ENCODE measurements around the gene TVP23C.

The TVP23C gene

DNA sequence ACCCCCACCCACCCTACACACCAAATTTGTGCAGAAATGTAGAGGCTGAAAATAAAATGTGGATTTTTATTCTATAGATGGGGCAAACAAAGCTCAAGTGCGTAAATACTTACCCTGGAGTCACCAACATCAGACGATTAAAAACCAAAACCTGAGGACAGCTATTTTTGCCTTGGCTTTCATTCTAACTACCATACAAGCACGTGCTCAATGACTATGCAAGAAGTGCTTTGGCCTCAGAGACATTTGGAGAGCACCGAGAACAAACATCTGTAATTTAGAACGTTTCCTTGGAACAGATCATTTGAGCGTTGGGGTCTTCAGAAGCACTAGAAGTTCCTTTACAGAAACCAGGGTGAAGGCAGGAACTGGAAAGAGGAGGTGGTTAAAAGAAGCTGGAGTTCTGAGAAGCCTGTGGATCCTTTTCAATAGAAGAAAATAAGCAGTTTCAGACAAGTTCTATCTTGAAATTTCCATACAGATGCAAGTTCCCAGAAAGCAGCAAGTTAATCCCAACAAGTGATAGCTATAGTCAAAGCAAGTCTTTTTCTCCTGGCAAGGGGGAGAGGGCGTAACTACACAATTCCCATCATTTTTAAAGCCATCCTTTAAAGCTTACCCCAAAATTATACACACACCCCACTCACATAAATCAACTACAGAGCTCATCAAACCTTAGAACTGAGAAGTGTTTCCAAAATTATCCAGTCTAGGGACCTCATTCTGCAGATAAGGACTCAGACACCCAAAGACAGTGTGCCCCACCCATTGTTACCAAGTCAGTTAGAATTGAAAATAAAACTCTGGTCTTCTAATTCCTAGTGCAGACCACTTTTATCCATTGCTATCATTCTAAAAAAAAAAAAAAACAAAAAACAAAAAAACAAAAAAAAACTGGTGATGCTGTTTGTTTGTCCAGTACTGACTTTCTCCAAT, 66.3 kb downstream of the TVP23C start:
- DNase-seq (ENCODE audit: low read depth): no peak

- DNase-seq (ENCODE audit: low read depth): no peak
These were observed 68.5 kb downstream of the TVP23C start for GRCh38 chr17:15494821-15495220.

GRCh38 chr17:15493693-15494035, 69.6 kb downstream of the TVP23C start:
- DNase-seq (ENCODE audit: low read depth): no peak

DNA sequence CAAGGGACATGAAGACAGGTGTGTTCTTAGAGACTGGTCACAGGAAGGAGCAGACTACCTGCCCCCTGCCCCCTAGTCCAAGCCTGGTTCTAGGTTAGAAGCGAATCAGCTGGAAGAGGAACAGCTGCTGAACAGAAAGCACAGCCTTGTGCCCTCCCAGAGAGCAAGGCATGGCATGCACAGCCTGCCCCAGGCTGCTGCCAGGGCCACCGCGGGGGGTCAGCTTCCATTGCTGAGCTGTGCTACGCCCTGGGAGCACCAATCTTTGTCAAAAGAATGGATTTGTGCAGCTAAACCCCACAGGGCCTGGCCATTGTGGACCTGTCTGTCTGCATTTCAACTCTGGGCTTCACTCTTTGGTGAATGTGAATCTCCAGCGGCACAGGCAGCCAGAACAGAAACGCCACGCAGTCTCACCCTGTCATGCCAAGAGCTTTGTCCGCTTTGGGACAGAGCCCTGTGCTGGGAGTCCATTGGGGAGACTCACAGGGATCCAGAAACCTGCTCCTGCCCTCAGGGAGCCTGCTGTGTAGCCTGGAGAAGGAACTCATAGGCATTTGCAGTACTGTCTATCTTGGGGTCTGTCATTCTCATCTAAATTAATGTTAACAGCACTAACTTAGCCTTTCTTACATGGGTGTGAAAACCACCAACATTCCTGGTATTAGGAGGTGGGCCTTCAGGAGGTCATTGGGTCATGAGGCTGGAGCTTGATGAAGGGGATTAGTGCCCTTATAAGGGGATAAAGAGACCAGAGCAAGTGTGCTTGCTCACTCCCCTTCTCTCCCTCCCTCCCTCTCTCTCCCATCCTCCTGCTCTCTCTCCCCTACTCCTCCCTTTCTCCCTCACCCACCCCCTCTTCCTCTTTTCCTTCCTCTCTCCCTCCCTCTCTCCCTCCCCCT, 70.2 kb downstream of the TVP23C start:
- no peak for DNase-seq (ENCODE audit: low read depth)

- DNase-seq (ENCODE audit: low read depth): no peak
These were observed 71.1 kb downstream of the TVP23C start for GRCh38 chr17:15492186-15492585.

DNA sequence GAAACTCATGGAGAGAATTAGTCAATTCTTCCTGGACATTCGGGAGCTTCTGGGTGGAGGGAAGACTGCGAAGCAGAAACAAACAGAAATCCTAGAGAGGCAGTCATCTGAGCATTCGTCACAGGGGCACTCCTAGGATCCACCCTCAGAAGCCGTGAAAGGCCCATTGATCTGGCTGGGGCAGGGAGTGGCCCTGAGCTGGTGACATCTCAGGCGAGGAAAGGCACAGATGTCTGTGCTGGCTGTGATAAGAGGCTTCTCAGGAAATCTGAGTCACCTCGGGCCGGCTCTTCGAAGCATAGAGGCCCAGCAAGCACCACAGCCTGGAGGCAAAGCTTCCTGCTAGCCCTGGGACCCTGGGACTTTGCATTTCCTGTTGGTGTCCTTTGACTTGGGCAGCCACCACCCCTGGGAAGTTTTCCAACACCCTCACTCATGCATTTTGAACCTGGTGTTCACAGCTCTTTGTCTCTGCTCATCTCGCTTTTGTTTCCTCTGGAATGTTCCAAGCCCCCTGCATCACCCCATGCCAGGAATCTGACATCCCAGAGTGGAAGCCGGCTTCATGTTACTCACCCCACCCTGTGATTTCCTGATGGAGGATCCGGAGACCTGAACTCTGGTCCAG, 72.5 kb downstream of the TVP23C start:
- DNase-seq (ENCODE audit: low read depth): no peak

- no peak for DNase-seq (ENCODE audit: low read depth)
These were observed 74.7 kb downstream of the TVP23C start for GRCh38 chr17:15488557-15488956.

- no peak for DNase-seq (ENCODE audit: low read depth)
These were observed 78.2 kb downstream of the TVP23C start for GRCh38 chr17:15485045-15485444.

GRCh38 chr17:15483431-15483830, 79.9 kb downstream of the TVP23C start:
- DNase-seq (ENCODE audit: low read depth): no peak

DNA sequence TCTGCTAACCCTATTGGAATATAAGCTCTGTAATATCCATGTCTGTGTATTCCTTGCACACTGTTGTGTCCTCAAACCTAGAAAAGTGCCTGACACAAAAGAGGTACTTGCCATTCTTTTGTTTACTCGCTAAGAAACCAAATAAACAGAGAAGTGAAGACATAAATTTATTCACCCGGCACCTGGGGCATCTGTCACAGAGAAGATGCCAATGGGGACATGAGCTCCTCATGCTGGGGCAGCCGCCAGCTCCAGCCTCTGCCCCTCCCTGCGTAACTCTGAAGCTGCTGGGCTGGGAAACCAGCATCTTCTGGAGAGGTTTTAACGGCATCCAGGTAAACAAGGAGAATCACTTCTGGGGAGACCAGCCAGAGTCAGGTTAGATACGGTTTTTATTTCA, 80.8 kb downstream of the TVP23C start:
- no peak for DNase-seq (ENCODE audit: low read depth)

DNA sequence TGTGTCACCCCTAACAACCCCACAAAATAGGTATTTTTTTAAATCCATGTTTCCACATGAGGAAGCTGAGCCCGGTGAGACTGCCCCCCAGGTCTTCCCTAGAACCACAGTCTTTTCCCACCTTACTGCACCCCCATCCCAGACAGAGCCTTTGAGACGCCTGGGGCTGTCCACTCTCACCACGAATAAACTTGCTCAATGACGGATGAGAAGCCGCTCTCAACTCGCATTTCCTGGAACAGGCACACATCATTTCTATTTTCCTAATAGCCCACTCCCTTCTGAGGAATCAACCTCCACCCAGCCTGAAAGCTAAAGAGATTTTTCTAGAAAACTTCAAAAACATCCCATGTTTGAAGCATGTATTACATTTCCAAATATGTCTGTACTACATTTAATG, 81.8 kb downstream of the TVP23C start:
- DNase-seq (ENCODE audit: low read depth): no peak

- DNase-seq (ENCODE audit: low read depth): no peak
These were observed 83.1 kb downstream of the TVP23C start for GRCh38 chr17:15480204-15480603.

DNA sequence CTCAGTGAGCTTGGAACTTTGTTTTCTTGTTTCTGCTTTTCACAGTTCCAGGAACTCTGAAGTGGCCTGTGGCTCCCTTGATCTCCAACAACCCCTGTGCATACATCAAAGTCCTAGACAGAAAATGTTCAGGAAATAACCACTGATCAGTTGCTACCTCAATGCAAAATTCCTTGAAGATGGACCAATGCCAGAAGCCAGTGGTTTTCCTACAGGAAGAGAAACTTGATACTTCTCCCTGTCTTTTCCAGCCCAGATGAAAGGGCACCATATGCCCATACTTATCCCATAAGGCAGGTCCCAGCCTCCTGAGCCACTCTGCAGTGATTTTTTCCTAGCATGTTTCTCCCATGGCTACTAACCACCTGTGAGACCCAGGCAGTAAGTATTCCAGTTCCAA, 83.6 kb downstream of the TVP23C start:
- no peak for DNase-seq (ENCODE audit: low read depth)

GRCh38 chr17:15478845-15479244, 84.4 kb downstream of the TVP23C start:
- no peak for DNase-seq (ENCODE audit: low read depth)

DNA sequence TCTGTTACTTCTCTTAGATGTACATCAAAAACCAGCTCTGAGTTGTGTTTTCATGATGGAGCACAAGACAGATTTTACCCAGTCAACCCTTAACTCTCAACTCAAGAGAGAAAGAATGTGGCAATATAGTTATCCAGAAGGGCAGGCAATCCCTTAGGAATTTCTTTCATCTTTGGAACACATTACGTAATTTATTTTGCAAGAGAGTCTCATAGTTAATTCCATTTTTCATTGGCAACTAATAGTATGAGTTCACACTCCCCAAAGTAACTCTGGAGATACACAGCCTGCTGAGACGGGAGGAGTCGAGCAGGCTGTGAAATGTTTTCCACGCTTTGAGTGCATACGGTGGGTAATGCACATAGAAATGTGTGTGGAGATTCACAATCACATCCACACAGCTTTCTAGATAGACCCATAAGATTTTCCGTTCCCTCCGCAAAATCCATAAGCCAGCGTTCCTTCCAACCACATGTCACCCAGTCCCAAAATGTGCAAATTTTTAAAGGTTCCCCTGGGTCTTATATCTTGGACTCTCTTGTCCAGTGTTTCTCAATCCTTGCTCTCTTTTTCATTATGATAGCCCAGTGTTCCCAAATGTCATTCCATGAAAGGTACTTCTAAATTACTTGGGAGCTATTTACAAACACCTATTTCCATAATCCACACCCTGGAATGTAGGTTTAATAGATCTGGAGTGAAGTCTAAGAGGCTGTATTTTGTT, 87.5 kb downstream of the TVP23C start:
- DNase-seq (ENCODE audit: low read depth): no peak

GRCh38 chr17:15472891-15473290, 90.4 kb downstream of the TVP23C start:
- no peak for DNase-seq (ENCODE audit: low read depth)

GRCh38 chr17:15470536-15470935, 92.7 kb downstream of the TVP23C start:
- DNase-seq (ENCODE audit: low read depth): no peak

DNA sequence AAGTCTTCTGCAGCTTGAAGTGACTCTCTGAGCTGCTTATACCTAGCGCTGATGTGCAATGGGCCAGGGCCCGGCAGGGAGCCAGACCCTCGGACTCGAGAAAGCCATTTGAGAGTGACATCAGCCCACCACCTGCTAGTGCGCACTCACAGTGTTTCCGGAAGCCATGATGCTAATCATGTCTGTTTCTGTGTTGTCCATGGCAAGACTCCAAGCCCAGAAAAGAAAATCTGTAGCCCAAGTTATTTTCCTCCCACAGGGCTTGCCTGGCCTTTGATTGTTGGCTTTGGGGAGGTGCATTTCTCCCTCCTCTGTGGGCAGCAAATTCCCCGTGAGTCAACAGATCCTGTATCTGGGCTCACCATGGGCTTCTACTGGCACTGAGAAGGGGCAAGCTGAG, 94.0 kb downstream of the TVP23C start:
- no peak for DNase-seq (ENCODE audit: low read depth)

DNA sequence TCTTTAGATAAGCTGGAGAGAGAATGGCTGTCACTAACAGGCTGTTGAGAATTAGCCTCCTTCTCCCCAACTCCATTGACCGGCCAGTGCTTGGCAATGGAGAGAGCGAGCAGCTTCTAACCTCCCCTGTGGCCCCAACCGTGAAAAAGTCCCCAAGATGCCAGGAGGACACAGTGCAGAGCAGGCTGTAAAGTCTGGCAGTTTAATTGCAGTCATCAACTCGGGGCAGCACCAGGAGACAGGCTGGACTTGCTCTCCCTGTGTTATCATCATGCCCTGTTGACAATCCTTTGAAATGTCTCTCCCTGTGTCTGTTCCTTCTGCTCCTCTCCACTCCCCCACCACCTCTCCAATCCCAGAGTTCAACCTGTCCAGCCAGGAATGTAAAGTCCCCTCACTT, 95.2 kb downstream of the TVP23C start:
- no peak for DNase-seq (ENCODE audit: low read depth)

DNA sequence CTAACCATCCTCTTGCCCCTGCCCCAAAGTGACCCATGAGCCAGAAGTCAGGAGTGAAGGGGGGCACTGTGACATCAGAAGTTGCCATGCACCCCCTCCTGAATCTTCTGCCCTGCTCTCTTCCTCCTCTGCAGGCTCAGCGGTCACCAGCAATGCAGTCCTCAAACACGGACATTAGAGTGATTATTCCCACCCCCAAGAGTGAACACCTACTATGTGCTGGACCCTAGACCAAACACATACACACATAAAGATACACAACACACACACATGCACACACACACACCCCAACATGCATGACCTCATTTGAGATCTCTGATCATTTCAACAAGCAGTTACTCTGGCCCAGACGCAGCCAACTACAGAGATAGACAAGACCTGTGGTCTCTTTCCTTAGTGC, 95.7 kb downstream of the TVP23C start, which contains the start of gene CDRT4:
CDRT4 (minus strand) TSS at position 30 of the 400 bp plus-strand sequence. CDS start 27,383 bp downstream, outside the sequence.
- DNase-seq (ENCODE audit: low read depth): no peak

GRCh38 chr17:15466131-15466530, 97.2 kb downstream of the TVP23C start:
- no peak for DNase-seq (ENCODE audit: low read depth)
